Measurements from ENCODE around the gene LRMDA.

The LRMDA gene

DNA sequence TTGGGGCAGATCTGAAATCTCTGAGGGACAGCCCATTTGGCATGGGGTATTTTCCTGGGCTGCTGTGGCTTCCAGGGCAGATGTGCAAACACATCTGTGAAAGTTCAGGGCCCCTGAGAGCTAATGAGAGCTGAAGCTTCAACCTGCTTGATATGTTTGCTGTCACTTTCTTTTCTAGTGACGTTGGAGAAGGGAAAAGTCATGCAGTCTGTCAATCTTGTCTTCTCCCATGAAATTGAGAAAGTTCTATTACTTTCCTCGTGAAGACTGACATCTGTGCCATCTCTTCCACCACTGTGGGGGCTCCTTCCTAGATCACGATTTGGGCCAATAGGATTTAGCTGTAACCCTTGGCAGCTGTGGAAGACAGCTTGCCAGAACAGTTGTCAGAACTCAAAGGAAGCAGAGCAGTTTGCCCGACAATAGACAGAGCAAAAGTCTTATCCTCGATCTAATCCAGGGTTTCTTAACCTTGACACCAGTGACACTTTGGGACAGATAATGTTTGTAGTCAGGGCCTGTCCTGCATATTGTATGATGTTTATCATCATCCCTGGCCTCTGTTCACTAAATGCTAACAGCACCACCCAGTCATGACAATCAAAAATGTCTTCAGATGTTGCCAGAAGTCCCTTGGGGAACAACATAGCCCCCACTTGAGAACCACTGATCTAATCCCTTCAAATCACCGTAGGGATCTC is 586.5 kb downstream of the LRMDA start:
- no peak for DNase-seq

DNA sequence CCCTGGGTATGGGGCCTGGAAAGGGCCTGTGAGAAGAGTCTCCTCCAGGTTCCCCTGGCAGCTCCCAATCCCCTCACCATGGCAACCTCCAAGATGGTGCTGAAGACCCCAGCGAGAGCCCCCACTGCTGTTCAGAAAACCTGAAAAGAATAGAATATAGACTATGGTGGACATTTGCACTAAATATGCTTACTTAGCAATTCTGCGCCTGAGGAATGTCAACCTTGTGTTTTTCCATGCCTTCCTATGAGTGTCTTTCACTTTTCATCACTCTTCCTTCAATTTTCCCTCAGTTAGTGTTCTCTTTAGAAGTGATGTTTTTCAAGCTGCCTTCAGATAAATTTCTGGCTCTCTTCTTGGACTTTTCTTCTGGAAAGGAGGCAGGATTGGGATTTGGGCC is 589.2 kb downstream of the LRMDA start:
- DNase-seq = no peak

DNA sequence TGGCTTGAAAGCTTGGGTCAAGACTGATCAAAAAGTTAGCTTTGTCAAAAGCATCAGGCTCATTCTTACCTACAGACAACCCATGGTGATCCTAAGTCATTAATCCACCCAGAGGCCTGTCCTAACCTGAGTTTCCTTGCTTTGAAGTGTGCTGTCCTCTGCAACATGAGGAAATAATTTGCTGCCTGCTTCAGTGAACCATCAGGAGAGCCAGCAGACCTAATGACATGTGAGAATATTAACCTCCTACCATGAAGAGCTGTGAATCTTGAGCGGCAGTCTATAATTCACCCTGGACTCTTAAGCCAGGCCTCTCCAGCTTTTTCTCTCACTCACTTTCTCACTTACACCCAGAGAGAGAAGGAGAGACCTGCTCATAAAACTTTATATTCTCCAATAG is 590.0 kb downstream of the LRMDA start:
- DNase-seq = no peak

DNA sequence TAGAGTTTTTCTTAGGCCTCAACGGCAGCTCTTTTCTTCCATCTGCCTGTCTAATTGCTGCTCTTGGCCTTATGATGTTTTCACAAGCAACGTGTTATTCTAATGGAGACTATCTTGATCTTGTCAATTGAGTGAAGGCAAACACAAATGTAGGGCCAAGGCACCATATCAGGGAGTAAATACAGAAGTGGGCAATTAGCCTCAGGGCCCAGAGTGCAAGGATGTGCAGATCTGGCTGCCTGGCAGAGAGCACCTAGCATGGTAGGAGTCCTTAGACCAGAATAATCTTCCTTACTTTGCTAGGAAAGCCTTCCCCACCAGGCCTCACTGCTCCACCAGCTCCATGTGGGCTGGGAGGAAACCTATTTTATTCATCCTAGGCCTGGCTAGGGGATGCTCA is 590.9 kb downstream of the LRMDA start:
- DNase-seq = no peak

DNA sequence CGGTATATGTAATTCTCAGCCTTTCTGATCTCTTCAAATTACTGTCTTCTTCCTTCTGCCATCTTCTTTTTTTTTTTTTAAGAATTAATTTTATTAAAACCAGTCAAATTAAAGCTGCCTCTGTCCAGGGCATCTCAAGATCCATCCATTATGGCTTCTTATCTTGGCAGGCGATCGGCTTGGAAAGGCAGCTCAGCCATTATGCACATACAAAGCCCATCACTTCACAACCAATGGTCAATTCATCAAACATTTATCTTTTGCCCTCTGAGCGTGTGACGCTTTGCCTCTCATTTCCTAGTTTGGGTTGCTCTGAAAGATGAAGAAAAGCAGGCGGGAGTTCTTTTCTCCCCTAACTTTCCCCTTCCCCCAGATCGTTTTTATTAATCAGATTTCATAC is 591.6 kb downstream of the LRMDA start:
- DNase-seq = no peak

DNA sequence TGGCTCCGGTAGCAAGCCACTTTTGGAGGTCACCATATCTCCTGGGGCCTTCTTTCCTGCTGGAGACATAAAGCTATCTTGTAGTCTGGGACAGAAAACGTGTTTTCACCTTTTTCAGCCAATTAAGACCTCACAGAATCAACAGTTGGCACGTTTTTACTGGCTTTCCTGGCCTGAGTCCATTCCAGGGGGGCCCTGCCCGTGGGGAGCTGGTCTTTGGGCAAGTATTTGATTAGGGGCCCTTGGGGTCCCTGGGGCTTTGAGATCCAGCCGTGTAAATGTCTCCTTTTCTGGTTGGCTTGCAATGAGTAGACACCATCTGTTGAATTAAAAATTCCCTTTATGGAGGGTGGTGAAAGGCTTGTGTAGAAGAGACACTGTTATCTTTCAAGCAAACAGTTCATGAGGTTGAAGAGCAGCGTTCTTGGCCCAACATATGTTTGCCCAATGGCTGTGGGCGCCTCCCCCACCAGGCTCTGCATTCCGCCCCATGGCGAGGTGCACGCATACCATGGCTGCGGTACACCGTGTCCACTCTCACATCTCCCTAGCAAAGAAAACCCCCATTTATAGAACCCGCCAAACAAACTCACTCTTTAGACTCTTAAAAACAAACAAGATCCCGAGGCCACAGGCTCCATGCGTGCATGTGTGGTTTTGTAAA is 593.2 kb downstream of the LRMDA start:
- no peak for DNase-seq

DNA sequence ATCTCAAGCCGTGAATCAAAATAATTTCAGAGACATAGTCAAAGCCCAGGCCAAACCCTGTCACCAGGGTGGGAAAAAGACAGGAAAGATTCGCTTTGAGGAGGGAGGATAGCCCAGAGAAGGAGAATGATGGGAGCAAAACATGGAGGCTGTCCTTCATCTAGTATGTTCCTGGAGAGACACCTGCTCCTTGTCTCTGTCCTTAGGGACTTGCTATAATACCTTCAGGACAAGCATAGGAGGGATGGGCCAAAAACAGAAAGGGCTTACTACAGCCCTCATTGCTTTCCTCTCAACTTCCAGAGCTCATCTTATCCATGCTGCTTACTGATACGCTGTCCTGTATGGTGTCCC is 593.7 kb downstream of the LRMDA start:
- DNase-seq = no peak

DNA sequence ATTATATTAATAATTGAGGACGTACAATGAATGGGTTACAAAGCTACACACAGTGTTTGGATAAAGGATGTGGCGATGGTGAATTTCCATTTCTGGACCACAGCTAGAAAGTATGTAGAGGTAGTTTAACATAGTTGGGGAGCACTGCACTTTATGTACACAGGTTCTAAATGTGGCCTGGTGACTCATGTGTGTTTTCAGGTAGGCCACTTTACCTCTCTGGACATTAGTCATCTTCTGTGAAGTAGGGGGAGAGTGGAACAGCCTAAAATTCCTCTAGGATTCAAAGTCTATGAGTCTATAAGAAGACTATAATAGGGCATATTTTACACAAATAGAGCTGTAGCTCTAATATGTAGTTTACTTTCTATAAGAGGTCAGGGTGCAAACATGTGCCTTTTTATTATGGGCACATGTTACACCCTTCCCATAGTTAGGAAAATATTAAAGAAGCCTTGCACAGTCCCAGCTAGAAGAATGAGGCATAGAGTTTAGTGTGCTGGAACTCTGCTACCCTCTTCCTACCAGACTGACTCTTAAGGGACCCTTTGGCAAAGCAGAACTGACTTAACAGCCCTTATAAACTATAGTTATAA is 594.9 kb downstream of the LRMDA start:
- no peak for DNase-seq

DNA sequence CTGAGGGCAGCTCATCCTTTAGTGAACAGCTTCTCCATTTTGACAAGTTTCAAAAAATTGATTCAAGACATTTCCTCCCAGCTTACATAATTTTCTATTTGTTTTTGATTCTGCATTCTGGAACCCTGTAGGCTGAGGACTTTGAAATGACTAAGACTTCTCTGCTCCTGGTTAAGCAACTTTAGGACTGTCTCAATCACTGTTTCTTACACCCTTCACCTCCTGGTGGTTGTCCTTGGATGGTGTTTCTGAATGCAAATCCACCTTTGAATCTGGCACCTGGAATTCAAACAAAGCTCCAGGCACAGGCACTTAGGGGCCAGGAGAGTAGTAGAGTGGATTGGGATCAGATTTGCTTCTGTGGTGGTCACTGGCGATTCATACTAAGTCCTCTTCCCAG is 595.5 kb downstream of the LRMDA start:
- no peak for DNase-seq

DNA sequence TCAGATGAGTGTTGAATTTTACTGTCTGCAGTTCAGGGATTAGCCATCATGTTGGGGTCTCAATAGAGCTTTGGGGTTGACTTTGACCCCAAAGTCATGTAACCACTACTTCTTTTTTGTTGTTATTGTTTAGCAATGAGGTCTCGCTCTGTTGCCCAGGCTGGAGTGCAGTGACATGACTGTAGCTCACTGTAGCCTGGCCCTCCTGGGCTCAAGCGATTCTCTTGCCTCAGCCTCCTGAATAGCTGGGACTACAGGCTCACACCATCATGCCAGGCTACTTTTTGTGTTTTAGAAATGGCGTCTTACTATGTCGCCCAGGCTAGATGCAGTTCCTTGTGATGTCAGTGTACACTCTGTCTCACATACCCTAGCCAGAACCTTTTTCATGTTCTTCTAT is 598.4 kb downstream of the LRMDA start:
- DNase-seq = no peak

DNA sequence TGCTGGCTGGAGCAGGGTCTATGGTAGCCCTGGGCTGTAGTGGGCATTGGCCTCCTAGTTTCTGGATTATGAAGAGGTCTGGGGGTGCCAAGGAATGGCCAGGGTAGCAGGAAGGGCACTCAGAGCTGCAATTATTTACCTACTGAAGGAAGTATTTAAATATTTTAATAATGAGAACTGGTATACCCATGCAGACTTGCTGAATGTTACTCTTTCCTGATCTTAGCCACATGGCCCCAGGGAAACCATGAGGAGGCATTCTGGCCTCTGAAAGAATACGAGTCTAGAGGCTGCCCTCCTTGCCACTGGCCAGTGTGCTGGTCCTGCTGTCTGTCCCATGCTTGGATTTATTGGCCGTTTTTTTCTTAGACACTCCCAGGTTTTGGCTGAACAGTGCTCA is 599.7 kb downstream of the LRMDA start:
- DNase-seq = no peak

DNA sequence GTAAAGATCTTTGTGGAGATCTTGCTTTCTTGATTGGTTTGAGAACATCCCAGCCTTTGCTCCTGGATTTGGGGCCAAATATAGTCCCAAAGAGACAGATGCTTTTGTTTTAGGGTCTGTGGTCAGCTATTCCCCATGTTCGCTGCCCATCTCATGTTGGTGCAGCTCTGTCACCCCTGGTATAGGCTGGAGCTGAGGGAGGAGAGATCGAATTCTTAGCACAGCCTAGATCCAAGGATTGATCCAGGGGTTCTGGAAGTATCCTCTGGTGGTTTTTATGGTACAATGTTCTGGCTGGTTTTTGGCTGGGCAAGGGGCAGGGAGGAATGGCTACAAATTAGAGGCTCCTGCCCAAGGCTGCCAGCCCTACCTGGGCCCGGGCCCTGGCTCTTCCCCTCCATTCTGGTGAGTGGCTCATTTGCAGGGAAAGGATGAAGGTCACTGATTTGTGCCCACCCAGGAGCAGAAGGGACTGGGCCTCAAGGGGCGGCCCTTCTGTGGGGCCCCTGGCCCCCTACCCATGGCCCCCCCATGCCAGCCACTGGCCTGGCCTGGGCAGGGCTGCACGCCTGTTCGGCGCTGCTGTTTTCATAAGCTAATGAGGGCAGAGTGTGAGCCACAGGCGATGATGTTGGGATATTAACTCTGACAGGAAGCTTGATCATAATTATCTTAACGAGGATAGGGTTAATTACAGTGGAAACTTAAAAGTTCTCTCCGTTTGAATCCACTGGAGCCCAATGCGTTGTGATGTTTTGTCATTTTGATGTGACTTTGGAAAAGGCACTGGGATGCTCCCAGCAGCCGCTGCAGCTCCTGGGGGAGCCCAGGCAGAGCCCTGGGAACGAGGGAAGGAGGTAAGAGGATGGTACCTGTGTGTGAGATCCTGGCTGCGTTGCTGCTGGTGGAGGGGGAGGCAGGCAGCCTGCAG is 600.6 kb downstream of the LRMDA start:
- DNase-seq = no peak

DNA sequence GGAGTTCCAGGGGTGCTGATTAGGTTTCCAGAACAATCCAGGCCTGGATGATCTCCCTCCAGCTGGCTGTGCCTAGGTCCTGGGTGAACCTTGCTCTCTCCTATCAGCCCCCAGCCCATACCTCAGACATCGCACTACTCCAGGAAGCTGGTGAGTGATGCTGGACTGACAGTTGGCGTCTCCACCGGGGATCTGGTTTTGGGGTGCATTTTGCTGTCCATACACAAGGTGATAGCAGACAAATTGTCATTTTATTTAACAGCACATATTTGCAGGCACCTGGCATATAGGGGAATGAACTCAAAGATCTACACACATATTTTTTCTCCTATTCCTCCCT is 601.2 kb downstream of the LRMDA start:
- no peak for DNase-seq

DNA sequence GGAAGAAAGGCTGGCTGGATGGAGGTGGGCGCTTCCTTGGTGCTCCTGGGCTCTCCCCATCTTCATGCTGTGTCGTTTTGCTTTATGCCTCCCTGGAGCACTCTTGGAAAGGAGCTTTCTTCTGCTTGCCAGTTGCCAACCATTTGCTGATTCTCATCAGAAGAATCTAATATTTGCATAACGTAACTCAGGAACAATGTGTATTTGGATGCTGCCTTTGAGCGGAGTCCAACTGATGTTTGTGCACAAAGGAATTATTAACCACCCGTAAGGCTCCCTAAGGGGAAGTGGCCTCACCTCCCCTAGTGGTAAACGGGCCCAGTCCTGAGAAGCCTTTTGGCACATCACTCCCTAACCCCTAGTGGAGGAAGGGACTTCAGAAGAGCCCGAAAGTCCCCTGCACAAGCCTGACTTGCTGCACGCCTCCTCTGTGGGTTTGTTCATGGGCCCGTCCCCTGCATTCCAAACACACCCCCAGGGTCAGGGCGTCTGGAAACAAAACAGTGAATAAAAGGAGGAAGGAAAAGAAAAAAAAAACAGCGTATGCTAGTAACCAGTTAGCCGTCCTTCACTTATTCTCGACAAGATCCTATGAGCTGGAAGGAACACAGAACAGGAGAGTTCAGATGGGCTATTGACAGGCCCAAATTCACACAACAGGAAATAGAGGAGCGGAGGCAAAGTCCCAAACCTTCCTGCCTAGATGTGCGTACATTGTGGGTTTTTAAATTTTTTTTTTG is 602.2 kb downstream of the LRMDA start:
- DNase-seq = no peak

DNA sequence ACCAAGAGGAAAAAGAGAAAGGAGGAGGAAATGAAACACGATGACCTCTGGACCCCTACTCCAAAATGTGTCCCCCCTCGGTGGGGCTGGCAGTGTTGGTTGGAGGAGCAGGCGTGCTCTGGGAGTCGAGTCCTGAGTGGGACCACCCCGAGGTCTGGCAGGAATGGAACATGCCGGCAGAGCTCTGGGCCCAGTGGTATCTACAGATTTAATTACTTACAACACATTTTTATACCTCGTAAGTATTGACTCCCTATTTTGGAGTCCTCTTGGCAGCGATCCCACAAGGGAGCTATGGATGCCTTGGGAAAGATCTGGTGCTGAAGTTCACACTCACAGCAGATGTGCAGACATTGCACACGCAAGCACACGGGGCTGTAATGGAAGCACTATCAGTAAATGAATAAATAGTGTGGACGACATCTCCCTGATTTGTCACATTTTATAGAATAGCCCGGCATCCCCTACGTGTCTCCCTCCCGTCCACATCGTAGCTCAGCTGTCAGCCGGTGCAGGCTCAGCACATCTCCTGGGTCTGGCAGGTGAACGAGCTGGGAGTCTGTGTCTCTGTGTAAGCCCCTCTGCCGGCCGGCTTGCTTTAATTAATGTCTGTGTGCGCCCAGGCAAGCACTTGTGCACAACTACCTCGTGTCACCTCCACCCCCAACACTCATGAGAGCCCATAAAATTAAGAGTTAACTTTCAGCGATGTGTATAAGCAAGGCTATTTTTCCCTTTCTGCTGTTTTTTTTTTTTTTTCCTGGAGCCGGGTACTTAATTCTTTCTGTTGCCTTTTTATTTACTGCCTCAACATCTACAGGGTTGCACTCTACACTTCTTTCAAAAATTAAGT is 603.2 kb downstream of the LRMDA start:
- no peak for DNase-seq

DNA sequence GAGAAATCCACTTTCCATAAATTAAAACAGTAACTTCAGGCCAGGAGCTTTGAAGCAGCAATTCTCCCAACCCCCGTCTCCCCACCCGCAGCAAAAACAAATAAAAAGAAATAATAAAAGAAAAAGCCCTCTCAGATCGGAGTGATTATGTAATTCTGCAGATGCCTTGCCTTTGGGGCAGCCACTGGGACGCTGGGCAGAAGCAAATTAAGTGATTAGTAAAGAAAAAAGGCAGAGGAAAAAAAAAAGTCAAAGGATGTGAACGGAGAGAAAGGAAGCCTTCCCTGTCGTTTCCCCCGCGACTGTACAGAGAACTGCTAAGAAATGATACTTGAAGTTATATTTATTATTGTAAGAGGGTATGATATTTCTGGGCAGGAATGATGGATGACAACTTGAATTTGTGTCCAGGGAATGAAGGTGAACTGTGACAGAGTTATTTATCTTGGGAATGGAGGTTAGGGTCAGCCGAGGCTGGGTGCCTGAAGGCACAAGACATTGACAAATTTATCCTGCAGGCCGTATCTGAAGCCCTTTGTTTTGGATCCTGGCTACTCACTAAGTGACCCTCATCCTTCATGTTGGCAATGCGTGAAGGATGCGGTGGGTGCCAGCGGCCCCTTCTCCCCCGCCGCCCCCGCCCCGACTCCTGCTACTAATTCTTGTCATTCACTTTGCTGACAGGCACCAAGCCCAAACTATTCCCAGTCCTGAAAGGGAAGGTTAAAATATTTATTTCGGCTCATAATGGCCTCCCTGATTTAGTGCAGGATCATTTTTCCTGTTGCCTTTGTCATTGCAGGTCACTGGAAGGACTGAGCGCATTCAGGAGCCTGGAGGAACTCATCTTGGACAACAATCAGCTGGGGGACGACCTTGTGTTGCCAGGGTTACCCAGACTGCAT is 604.0 kb downstream of the LRMDA start:
- no peak for DNase-seq

DNA sequence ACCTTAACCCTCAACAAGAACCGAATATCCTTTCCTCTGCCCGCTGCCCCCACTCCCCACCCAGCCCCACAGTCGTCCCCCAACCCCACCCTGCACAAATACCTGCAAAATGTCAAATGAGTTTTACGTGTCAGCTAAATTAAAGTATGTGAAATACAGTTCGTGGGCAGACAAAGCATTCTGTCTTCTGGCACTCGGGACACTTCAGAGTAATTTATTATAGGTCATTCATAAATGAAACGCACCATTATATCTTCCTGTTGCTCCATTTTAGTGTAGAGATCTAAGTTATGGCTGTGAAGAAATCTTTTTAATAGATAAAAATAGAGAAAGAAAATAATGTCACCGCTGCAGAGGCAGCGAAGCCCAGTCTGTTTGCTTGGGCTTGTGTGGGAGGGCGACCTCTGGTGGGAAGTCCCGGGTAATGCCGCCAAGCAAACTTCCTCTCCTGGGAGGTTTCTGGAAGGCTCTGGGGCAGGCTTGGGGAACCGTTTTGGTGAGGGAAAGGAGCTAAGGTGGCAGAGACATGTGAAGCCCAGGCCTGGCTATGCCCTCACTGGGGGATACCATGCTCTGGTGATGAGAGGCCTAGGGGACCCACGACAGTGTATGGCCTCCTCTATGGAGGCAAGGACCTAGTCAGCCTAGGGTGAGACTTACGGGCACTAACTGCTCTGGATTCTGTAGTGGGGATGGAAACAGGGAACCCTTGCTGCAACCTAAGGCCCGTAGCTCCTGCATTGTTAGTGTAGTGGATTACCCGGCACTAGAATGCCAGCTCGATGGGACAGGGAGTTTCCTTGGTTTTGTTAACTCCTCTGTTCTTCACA is 604.9 kb downstream of the LRMDA start:
- no peak for DNase-seq

DNA sequence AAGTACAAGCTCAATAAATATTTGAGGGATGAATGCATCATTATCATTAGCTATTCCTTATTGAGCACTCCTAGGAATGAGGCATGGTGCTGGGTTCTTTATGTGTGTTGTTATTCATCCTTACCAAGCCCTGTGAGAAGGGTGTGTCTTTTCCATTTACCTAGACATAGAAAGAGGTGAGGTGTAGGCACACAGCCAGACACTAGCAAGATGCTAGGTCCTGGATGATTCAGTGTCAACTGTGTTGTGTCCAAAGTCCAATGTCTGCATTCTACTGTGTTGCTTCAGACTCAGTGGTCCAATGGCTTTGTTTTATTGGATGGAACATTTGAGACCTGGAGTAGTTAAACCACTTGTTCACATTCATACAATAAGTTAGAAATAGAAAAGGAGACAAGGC is 605.5 kb downstream of the LRMDA start:
- no peak for DNase-seq

DNA sequence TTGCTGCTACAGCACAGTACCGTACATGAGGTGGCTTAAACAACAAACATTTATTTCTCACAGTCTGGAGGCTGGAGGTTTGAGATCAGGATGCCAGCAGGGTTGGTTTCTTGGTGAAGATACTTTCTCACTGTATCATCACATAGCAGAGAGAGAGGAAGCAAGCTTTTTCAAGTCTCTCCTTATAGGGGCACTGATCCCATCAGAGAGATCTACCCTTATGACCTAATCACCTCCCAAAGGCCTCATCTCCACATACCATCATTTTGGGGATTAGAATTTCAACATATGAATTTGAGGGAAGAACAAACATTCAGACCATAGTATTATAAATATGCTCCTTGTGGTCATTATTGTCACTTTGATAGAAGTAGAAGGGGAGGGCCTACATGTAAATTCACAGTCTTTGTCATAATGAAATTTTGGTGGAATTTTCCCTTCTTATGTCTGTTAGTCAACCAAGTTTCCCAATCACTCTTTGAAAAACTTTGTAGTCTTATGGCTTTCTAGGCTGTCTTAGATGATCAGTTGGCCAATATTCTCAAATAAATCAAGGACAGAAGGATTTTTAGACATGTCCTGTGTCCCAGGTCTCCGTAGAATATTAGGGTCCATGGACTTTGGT is 606.2 kb downstream of the LRMDA start:
- DNase-seq = no peak

All from NCI-H2171 (cell line).